ENCODE data around the gene TRPC3.
A peak's percentile ranks its signal among the peaks of the same experiment; 100 is the strongest.

Gene TRPC3

GRCh38 chr4:121951521-121952110 is at the start of gene TRPC3:
Gene TRPC3 (minus strand): TSS chr4:121952060. CDS start chr4:121951680, 380 bp downstream.
- DNase-seq: peak in 9 of 56 donors; percentile 1 to 24 (median 4)

DNA sequence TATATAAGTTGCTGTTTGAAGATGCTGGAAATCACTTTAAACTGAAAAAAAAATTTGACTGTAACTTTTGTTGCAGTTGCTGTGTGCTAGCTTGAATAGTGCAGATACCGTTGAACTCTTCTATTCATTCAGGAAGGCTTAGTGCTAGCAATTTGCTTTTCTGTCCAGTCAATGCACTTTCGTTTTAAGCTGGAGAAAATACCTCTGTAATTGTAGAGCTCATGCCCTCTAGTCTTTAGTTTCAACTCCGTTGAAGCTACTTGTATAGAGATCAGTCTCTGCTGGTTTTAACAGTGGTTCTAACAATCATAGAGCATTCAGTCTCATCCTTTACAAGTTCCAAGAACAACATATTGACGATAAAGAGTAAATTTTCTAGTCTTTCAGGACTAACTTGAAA is 49.0 kb upstream of the TRPC3 start:
- no peak for DNase-seq

DNA sequence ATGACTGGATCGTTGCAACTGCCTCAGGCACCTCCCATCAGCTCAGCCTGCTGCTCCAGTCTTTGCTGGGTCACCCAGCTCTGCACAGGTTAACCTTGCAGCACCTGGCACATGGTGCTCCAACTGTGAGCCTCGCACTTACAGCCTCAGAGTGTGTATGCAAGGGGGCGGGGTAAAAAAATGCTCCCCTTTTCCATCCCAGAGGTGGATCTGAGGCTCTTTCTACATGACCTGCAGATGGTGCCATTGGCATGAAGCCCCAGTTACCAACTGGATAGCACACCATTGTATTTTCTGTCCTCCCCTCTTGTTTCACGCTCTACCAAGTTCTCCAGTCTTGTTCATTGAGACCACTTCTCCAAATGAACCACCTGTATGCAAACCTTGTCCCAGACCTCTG is 46.2 kb upstream of the TRPC3 start:
- DNase-seq: no peak

GRCh38 chr4:121995790-121996537 is 44.1 kb upstream of the TRPC3 start:
- DNase-seq: no peak

DNA sequence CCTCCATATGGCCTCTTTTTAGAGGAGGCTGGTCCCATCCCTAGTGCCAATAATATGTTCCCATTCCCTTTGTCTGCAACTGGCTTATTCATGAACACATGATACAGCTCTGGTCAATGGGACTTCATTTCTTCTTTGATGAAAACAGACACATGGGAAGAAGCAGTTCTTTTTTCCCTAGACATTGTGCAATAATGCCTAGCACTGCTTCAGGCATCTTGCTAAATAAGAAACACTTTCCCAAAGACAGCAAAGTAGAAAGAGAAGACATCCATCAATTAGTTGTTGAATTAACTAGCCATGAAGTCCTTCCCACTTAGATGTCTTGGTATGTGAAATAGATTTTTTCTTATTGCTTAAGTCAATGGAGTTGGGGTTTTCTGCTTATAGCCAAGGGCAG is 40.1 kb upstream of the TRPC3 start:
- DNase-seq: no peak

DNA sequence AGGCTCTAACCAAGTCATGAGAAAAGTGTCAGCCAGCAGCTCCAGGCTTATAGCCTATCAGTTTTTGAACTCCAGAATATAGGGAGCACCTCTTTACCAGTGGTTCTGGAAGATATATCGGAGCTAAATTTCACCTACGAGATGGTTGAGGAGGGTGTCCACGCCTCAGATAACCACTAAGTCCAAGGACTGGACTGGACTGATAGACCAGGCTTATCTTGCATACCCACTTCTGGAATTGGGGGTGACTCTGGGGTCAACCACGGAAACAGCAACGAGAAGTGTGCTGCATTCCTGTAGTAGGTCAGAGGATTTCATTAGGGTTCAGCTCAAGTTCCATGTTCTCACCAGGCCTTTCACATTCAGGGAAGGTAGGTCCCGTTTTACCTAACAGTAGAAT is 38.6 kb upstream of the TRPC3 start:
- DNase-seq: no peak

DNA sequence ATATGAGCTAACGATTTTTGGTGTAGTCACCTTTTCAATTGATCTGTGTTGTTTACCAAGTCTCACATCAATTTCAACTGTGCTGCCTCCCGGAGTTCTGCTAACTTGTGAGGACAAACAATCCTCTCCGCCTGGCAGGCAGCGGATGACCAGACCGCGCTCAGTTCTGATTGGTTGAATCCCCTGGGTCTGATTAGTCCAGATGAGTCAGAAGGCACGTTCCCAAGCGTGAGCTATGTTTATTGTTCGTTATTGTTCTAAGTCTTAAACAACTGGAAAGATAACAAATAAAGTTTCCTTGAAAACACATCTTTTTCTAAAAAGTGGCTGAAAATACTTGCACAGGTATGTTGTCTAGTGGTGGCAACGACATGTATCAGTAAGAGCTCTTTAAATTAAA is 37.9 kb upstream of the TRPC3 start:
- no peak for DNase-seq

GRCh38 chr4:121988950-121989349 is 37.1 kb upstream of the TRPC3 start:
- DNase-seq: no peak

GRCh38 chr4:121980643-121981042 is 28.8 kb upstream of the TRPC3 start:
- peak in 10 of 56 donors; percentile 0 to 12 (median 3) for DNase-seq

GRCh38 chr4:121978172-121978516 is 26.3 kb upstream of the TRPC3 start:
- DNase-seq: no peak

DNA sequence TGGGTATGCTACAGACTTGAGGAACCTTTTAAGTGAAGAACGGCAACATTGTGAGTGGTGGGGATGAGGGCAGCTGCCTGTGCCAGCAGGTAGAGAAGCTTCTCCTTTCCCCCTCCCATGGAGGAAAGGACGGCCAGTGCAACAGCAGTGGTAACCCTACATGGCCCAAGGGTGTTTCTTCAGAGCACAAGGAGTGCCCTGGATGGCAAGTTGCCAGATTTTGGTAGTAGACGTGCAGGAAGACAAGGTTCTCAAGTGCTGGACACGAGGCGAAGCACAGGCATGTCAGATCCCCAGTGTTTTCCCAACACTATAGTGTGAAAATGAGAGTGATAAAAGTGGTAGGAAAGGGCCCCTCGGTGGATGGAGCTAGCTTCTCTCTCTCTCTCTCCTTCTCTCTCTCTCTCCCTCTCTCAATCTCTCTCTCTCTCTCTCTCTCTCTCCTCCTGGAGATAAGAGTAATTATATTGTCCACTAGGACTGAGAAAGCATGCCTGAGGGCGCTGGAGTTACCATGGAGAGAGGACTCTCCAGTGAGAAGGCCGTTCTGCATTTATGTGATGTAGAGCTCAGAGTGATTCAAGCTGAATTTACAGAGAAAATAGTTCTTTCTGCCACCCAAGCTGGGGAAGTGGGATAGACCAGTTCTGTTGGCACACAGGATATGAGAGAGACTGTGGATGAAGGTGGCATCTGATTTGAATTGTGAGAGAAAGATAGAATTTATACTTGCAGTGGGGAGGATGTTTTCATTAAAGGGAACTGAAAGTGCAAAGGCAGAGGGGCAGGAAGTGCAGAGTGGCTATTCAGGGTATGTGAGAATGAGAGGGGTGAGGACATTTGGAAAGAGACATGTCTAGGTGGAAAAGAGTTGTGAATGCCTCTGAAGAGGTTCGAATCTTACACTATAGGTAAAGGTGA is 25.7 kb upstream of the TRPC3 start:
- peak in 1 of 56 donors; percentile 0 for DNase-seq

GRCh38 chr4:121975784-121976183 is 23.9 kb upstream of the TRPC3 start:
- no peak for DNase-seq

DNA sequence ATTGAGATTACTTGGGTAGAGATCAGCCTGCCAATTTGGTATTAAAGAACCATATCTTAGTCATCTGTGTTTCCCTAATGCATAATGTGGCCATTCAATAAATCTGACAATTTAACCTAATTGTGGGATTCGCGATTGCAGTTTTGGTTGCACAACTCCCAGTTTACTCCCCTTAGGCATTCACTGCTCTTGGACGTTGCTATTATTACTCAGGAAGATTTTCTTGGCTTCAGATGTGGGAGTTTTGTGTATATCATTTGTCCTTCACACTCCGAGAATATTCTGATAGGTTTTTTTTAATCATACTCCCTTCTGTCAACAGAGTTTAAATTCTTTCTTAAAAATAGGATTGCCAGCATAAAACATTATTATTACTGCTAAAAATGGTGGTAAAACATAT is 22.0 kb upstream of the TRPC3 start:
- no peak for DNase-seq

DNA sequence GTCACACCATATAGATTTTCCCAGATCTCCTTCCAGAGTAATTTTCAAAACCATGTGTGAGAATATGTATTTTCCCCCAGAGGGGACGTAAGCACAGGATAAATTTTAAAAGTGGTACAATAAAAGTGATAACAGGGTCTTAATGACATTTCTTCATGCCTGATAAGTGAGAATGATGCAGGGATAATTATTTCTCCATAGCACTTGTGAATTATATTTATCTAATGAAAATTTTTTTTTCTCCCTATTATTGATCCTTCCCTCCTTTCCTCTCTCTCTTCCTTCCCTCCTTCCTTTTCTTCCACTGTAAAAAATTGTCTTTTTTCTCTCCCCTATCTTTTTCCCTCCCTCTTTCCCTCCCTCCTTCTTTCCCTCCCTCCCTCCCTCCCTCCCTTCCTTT is 17.0 kb upstream of the TRPC3 start:
- no peak for DNase-seq

- DNase-seq: no peak
These were observed 13.1 kb upstream of the TRPC3 start for GRCh38 chr4:121964958-121965357.

DNA sequence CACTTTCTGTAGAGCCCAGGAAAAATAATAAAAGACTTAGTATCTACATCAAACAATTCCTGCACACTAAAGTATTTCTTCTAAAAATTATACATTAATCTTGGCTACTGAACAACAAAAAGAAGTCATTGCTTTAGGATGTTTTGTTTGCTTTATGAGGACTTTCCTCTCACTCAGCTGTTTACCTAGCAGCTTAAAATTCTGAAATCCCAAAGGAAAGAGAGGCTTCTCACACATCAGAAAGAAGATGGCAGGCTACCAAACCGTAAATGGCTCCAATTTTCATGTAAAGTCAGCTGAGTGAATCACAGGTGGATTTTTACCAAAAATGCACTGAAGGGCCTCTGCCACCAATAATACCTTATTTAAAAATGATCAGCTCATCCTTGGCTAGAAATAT is 9.0 kb upstream of the TRPC3 start:
- DNase-seq: no peak

DNA sequence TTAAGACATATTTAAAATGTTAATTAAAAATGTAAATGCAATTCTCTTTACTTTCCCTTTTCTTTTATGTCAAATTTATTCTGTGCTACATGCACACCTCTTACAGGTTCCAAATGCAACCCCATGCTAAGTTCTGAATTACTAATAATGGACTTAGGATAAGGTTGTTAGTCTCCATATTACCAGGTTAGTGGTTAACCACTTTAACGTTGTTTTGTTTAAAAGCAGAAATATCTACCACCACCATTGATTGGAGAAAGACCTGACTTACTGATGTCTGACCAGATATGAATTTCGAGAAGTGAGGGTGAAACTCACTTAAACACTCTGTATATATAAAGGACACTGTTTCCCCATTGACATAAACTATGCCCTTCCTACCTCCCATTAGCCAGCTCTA is 6.9 kb upstream of the TRPC3 start:
- DNase-seq: no peak

- DNase-seq: no peak
These were observed 5.4 kb upstream of the TRPC3 start for GRCh38 chr4:121957266-121957665.

- no peak for DNase-seq
These were observed 2.0 kb upstream of the TRPC3 start for GRCh38 chr4:121953860-121954259.

GRCh38 chr4:121952290-121952689 is 430 bp upstream of the TRPC3 start:
- DNase-seq: no peak

- peak in 3 of 56 donors; percentile 2 to 15 (median 8) for DNase-seq
These were observed 960 bp downstream of the TRPC3 start for GRCh38 chr4:121950680-121951520.
